ENCODE results near the gene CSF3R.

The CSF3R gene

DNA sequence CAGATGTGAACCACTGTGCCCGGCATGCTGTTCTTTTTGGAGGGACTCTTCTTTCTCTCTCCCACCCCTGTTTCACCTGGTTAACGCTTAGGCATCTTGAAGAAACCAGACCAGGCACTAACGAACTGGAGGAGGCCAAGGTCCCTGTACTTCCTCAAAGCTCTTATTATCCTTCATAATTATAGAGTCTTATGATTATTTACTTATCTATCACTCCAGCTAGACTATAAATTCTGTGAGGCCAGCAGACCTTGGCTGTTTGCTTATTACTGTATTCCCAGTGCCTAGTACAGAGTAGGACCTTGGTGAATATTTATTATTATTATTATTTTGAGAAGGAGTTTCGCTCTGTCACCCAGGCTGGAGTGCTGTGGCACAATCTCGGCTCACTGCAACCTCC lies 5.8 kb downstream of the CSF3R start:
- no peak for ATAC-seq (ENCODE audit: low read depth)
- DNase-seq (ENCODE audit: low spot score) = no peak
- no peaks in the 10 kb centered on the region for H3K9me3 ChIP-seq (ENCODE audit: severe bottlenecking)

DNA sequence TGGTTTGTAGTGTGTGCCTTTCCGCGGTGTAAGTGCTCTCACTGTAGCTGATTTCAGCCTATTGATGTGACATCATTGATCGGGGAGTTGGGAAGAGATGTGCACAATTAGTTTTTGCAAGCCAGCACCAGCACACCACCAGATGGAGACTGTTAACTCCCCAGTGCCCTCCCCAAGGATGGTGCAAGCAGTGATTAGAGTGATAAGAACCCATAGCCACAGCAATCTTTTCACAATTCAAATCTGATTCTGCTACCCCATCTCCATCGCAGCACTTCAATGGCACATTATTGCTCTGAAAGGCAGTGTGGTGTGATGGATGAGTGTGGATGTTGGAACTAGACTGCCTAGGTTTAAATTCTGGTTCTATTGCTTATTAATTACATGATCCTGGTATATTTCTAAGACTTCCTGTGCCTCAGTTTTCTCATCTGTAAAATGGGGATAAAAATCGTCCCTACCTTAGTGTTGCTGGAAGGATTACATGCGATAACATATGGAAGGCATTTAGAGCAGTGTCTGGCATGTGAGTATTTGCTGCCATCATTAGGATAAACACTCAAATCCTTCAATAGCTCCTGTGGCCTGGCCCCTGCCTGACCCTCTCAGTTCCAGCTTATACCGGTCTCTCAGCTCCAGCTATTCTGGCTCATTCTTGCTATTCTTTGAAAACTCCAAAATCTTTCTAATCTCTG lies 6.7 kb downstream of the CSF3R start:
- ATAC-seq (ENCODE audit: low read depth) = no peak

More for the DNA sequence above, 5.8 kb downstream of the CSF3R start:
- Histone ChIP-seq H3K36me3 (ENCODE audit: low read depth) (no peaks in the 10 kb centered on the region), H3K4me1 (ENCODE audit: insufficient read depth, poor library complexity, severe bottlenecking) (no peaks in the 10 kb centered on the region), H3K27me3 (ENCODE audit: insufficient read depth, poor library complexity, severe bottlenecking) (no peaks in the 10 kb centered on the region), H3K4me3 (ENCODE audit: severe bottlenecking) (no peak overlapping the region), H3K27ac (ENCODE audit: poor library complexity, severe bottlenecking) (no peak overlapping the region)
- no peak for TF ChIP-seq CTCF (IDR thresholded peaks at IDR 0.05; ENCODE audit: poor library complexity, severe bottlenecking)

DNA sequence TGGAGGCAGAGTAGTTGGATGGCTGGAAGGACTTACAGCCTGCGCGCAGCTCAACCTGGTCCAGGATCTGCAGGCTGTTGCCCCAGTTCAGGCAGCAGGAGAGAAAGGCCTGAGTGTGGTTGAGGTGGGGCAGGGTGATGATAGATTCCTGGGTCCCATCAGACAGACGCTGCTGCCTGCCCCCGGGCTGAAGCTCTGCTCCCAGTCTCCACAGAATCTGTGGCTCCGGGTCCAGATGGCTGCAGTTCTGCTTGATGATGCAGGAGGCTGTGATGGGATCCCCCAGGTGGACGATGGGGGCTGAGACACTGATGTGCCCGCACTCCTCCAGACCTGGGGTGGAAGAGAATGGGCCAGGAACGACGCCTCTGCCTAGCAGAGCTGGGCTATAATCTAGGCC lies 7.4 kb downstream of the CSF3R start:
- DNase-seq (ENCODE audit: low spot score) = no peak
- no peaks in the 10 kb centered on the region for H3K27me3 ChIP-seq (ENCODE audit: insufficient read depth, poor library complexity, severe bottlenecking)
- H3K9me3 ChIP-seq (ENCODE audit: severe bottlenecking) = no peaks in the 10 kb centered on the region
- no peak overlapping the region for H3K4me3 ChIP-seq (ENCODE audit: severe bottlenecking)
- ATAC-seq (ENCODE audit: low read depth) = no peak
- TF ChIP-seq CTCF (IDR thresholded peaks at IDR 0.05; ENCODE audit: poor library complexity, severe bottlenecking) = no peak
- H3K4me1 ChIP-seq (ENCODE audit: insufficient read depth, poor library complexity, severe bottlenecking) = no peaks in the 10 kb centered on the region
- no peaks in the 10 kb centered on the region for H3K36me3 ChIP-seq (ENCODE audit: low read depth)
- H3K27ac ChIP-seq (ENCODE audit: poor library complexity, severe bottlenecking) = no peak overlapping the region

More for the DNA sequence above, 6.7 kb downstream of the CSF3R start:
- Histone ChIP-seq H3K4me1 (ENCODE audit: insufficient read depth, poor library complexity, severe bottlenecking) (no peaks in the 10 kb centered on the region), H3K9me3 (ENCODE audit: severe bottlenecking) (no peaks in the 10 kb centered on the region), H3K36me3 (ENCODE audit: low read depth) (no peaks in the 10 kb centered on the region), H3K4me3 (ENCODE audit: severe bottlenecking) (no peak overlapping the region), H3K27me3 (ENCODE audit: insufficient read depth, poor library complexity, severe bottlenecking) (no peaks in the 10 kb centered on the region), H3K27ac (ENCODE audit: poor library complexity, severe bottlenecking) (no peak overlapping the region)
- no peak for DNase-seq (ENCODE audit: low spot score)
- TF ChIP-seq CTCF (IDR thresholded peaks at IDR 0.05; ENCODE audit: poor library complexity, severe bottlenecking) = no peak

- no peaks in the 10 kb centered on the region for H3K4me1 ChIP-seq (ENCODE audit: insufficient read depth, poor library complexity, severe bottlenecking)
- H3K27ac ChIP-seq (ENCODE audit: poor library complexity, severe bottlenecking) = no peak overlapping the region
- H3K36me3 ChIP-seq (ENCODE audit: low read depth) = no peaks in the 10 kb centered on the region
- ATAC-seq (ENCODE audit: low read depth) (no peak), DNase-seq (ENCODE audit: low spot score) (no peak)
- H3K27me3 ChIP-seq (ENCODE audit: insufficient read depth, poor library complexity, severe bottlenecking) = no peaks in the 10 kb centered on the region
- TF ChIP-seq CTCF (IDR thresholded peaks at IDR 0.05; ENCODE audit: poor library complexity, severe bottlenecking) = no peak
- no peak overlapping the region for H3K4me3 ChIP-seq (ENCODE audit: severe bottlenecking)
- no peaks in the 10 kb centered on the region for H3K9me3 ChIP-seq (ENCODE audit: severe bottlenecking)
Measured at GRCh38 chr1:36472656-36473055, 10.1 kb downstream of the CSF3R start.
